NT2/D1 (cell line): ENCODE measurements around the gene ALPK3.

Source experiments
- YY1 ChIP-seq: IDR thresholded peaks from 2 replicates; pipeline ENCODE4 v1.6.1; 2011; ENCODE audit not compliant: insufficient read length, insufficient read depth
- ZNF274 ChIP-seq: IDR thresholded peaks from 2 replicates; pipeline ENCODE4 v1.6.1; 2011; ENCODE audit warnings: mild to moderate bottlenecking, low read depth, low read length

- TF ChIP-seq ZNF274 (no peak), YY1 (no peak)
Observed at GRCh38 chr15:84840741-84841429, 23.7 kb downstream of the ALPK3 start.
